Keratinocyte (primary cell): ENCODE results near the gene DLGAP1. TPM values are rescaled to one million over a fixed set of nuclear protein-coding genes. Genes with fewer than 3 reads are reported as not detected.
A peak's percentile ranks its signal among the peaks of the same experiment; 100 is the strongest.

Experiments
- DNase-seq: peaks from one replicate; pipeline ENCODE4 v3.0.0-alpha.2; 2011; ENCODE audit warnings: low read depth, missing footprints, low spot score
- FAIRE-seq: peaks from 2 replicates; lab custom pipeline; 2011; peaks lifted over from hg19 to GRCh38; lab: Jason Lieb, UNC
- H2AFZ ChIP-seq: 2 replicates; pipeline ENCODE4 v1.6.0; 2012; ENCODE audit warnings: low read length, control low read depth, inconsistent platforms; ENCODE audit not compliant: control insufficient read depth
- H3K27ac ChIP-seq: 2 replicates; pipeline ENCODE4 v1.5.1; 2011; ENCODE audit warnings: low read length; ENCODE audit not compliant: control insufficient read depth, insufficient read depth
- H3K27me3 ChIP-seq: 3 replicates; pipeline ENCODE4 v1.6.0; 2011; ENCODE audit warnings: low read length; ENCODE audit not compliant: control insufficient read depth, insufficient read depth; ENCODE audit errors: extremely low read depth
- H3K36me3 ChIP-seq, 2 experiments: 2 replicates in 1 of 2; 3 replicates in 1 of 2; pipeline ENCODE4 v1.5.1; 2011; ENCODE audit warnings: low read length in 2 of 2, mild to moderate bottlenecking in 1 of 2; ENCODE audit not compliant: control insufficient read depth in 2 of 2, insufficient read depth in 2 of 2; ENCODE audit errors: extremely low read depth in 1 of 2
- H3K4me1 ChIP-seq: 3 replicates; pipeline ENCODE4 v1.5.1; 2011; ENCODE audit warnings: low read length; ENCODE audit not compliant: control insufficient read depth, insufficient read depth; ENCODE audit errors: extremely low read depth
- H3K4me2 ChIP-seq: 3 replicates; pipeline ENCODE4 v1.6.0; 2011; ENCODE audit warnings: low read depth, low read length; ENCODE audit not compliant: control insufficient read depth, insufficient read depth; ENCODE audit errors: extremely low read depth
- H3K4me3 ChIP-seq, 3 experiments: fragments of 200-600 bp in 1 of 3; sonication (generic) in 1 of 3; 2 replicates in 2 of 3; 3 replicates in 1 of 3; pipeline ENCODE4 v1.5.1; 2011 to 2016; ENCODE audit warnings: low read length in 3 of 3, mild to moderate bottlenecking in 3 of 3, control low read depth in 2 of 3, inconsistent platforms in 1 of 3, low read depth in 1 of 3, mixed read lengths in 1 of 3, mixed run types in 1 of 3, moderate library complexity in 1 of 3; ENCODE audit not compliant: control insufficient read depth in 2 of 3, insufficient read depth in 2 of 3; ENCODE audit errors: extremely low read depth in 1 of 3
- H3K79me2 ChIP-seq: 2 replicates; pipeline ENCODE4 v1.6.0; 2012; ENCODE audit warnings: low read length; ENCODE audit not compliant: control insufficient read depth, insufficient read depth
- H3K9ac ChIP-seq: 3 replicates; pipeline ENCODE4 v1.6.0; 2011; ENCODE audit warnings: low read length; ENCODE audit not compliant: control insufficient read depth, insufficient read depth; ENCODE audit errors: extremely low read depth
- H3K9me1 ChIP-seq: 3 replicates; pipeline ENCODE4 v1.6.0; 2011; ENCODE audit warnings: low read length; ENCODE audit not compliant: control insufficient read depth, insufficient read depth; ENCODE audit errors: extremely low read depth
- H3K9me3 ChIP-seq: 2 replicates; pipeline ENCODE4 v1.5.1; 2012; ENCODE audit warnings: low read depth, low read length; ENCODE audit not compliant: control insufficient read depth
- H4K20me1 ChIP-seq: 3 replicates; pipeline ENCODE4 v1.6.0; 2011; ENCODE audit warnings: low read length; ENCODE audit not compliant: control insufficient read depth, insufficient read depth; ENCODE audit errors: extremely low read depth
- EZH2 ChIP-seq: IDR thresholded peaks from one replicate; pipeline ENCODE4 v1.6.1; 2012; ENCODE audit warnings: inconsistent platforms, mild to moderate bottlenecking, low read length, moderate library complexity
- dilution Hi-C: fragments of 300-500 bp; cut with MboI; formaldehyde crosslinking; loops from one replicate; pipeline ENCODE4 v1.7.0; 2020; ENCODE audit warnings: low sequenced_read_pairs; ENCODE audit not compliant: extremely low pct_ligation_motif_present
- polyA plus RNA-seq, 5 experiments: library from polyadenylated mRNA; depleted of rRNA in 3 of 5; stranded (reverse) in 3 of 5; stranded (forward) in 1 of 5; unstranded in 1 of 5; fragments of >200 nt; gene quantifications; 1 replicate in 1 of 5; 2 replicates in 3 of 5; 3 replicates in 1 of 5; pipeline versions ENCODE4 v1.2.1 to v1.2.3, GENCODE V29; 2011 to 2012; ENCODE audit warnings: missing spikeins in 2 of 5, low read depth in 1 of 5, low replicate concordance in 1 of 5
- TF ChIP-seq, protein P1 (sequence below), 3 experiments: IDR thresholded peaks in 1 of 3; conservative IDR thresholded peaks in 1 of 3; optimal IDR thresholded peaks in 1 of 3; 2 replicates in 2 of 3; 3 replicates in 1 of 3; pipeline versions ENCODE3 to v1.5.1; 2011; ENCODE audit warnings: low read length in 3 of 3, mild to moderate bottlenecking in 3 of 3, moderate library complexity in 2 of 3, control low read depth in 1 of 3, inconsistent platforms in 1 of 3; ENCODE audit not compliant: insufficient read depth in 2 of 3; ENCODE audit errors: extremely low read depth in 1 of 3

DLGAP1 gene
- polyA plus RNA-seq, 1 donor (not counting 4 experiments of a cell fraction or from before 2014, with no cell fraction given), result not detected

DNA sequence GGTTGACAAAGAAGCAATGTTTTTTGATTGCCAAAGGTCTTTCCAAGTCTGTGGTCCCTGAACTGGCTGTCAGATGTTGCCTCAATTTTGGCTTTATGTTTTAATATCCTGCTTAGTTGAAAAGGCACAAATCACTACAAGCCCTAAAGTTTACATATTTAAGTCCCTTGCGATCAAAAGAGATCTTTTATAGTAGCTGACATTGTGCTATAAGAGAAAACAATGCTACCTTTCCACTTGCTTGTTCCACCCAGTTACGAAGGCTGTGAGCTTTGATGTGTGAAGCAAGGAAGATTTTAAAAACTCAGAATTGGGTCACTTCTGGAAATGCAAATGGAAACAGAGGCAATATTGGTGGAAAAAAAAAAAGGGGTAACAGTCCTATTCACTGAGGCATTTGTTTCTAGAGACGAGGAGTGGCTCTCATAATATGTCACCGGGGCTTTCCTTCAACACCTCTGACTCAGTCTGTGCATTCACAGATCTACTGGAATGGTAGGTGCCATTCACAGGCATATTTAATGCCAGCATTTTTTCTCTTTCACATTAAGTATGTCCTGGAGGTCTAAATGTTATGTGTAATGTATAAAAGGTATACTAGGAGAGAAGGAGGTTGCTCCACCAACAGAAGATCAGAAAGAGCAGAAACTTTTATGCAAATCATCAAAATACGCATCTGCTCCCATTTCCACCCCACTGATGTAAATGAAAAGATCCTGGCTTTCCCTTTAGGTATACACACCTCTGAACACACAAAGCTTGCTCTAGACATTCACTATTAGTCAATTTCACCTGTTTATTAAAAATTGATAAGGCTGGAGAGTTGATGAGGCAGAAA, 913.3 kb downstream of the DLGAP1 start:
- no peaks in the 10 kb centered on the region for H3K36me3 ChIP-seq
- H3K27me3 ChIP-seq, result no peaks in the 10 kb centered on the region
- no peak overlapping the region for H2AFZ ChIP-seq
- H3K79me2 ChIP-seq, result no peaks in the 10 kb centered on the region
- dilution Hi-C loops, result no loop called here
- no peak for TF ChIP-seq EZH2
- no peak overlapping the region for H3K9ac ChIP-seq
- DNase-seq (no peak), FAIRE-seq (no peak)
- H3K4me1 ChIP-seq, result peaks cover 12% of the 10 kb centered on the region
- H3K27ac ChIP-seq, result peak overlapping the region; percentile 19
- no peaks in the 10 kb centered on the region for H3K9me1 ChIP-seq
- H3K4me2 ChIP-seq, result peak overlapping the region; percentile 46
- no peaks in the 10 kb centered on the region for H3K9me3 ChIP-seq
- H3K4me3 ChIP-seq, result no peak overlapping the region
- no peaks in the 10 kb centered on the region for H4K20me1 ChIP-seq

- Histone ChIP-seq H3K36me3 (no peaks in the 10 kb centered on the region), H3K4me1 (peaks cover 12% of the 10 kb centered on the region), H4K20me1 (no peaks in the 10 kb centered on the region), H3K79me2 (no peaks in the 10 kb centered on the region), H2AFZ (no peak overlapping the region), H3K4me3 (no peak overlapping the region), H3K27ac (peak overlapping the region; percentile 19), H3K9ac (no peak overlapping the region), H3K27me3 (no peaks in the 10 kb centered on the region), H3K9me3 (no peaks in the 10 kb centered on the region), H3K9me1 (no peaks in the 10 kb centered on the region), H3K4me2 (peak overlapping the region; percentile 46)
- FAIRE-seq, result no peak
- TF ChIP-seq, protein P1, sequence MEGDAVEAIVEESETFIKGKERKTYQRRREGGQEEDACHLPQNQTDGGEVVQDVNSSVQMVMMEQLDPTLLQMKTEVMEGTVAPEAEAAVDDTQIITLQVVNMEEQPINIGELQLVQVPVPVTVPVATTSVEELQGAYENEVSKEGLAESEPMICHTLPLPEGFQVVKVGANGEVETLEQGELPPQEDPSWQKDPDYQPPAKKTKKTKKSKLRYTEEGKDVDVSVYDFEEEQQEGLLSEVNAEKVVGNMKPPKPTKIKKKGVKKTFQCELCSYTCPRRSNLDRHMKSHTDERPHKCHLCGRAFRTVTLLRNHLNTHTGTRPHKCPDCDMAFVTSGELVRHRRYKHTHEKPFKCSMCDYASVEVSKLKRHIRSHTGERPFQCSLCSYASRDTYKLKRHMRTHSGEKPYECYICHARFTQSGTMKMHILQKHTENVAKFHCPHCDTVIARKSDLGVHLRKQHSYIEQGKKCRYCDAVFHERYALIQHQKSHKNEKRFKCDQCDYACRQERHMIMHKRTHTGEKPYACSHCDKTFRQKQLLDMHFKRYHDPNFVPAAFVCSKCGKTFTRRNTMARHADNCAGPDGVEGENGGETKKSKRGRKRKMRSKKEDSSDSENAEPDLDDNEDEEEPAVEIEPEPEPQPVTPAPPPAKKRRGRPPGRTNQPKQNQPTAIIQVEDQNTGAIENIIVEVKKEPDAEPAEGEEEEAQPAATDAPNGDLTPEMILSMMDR (optimal IDR thresholded peaks at IDR 0.05 in 1 of 3, IDR thresholded peaks at IDR 0.05 in 1 of 3, conservative IDR thresholded peaks at IDR 0.05 in 1 of 3; ENCODE audit: extremely low read depth in 1 of 3, insufficient read depth in 2 of 3, low read length in 3 of 3), result no peak
- no peak for DNase-seq
- dilution Hi-C loops, result no loop called here
Measured at GRCh38 chr18:3540805-3541548, 914.1 kb downstream of the DLGAP1 start.
